Astrocyte (in vitro differentiated cells and primary cell): ENCODE measurements around the gene JAZF1. TPM values are rescaled to one million over a fixed set of nuclear protein-coding genes. Genes with fewer than 3 reads are reported as not detected.
A peak's percentile ranks its signal among the peaks of the same experiment; 100 is the strongest.

Experiments used
- DNase-seq: peaks from one replicate; pipeline ENCODE4 v3.0.0-alpha.2; 2010; ENCODE audit warnings: low read depth
- FAIRE-seq: peaks from 2 replicates; lab custom pipeline; 2011; peaks lifted over from hg19 to GRCh38; lab: Jason Lieb, UNC
- H2AFZ ChIP-seq: 2 replicates; pipeline ENCODE4 v1.6.0; 2012; ENCODE audit warnings: low read depth, low read length, inconsistent platforms
- H3K27ac ChIP-seq: 2 replicates; pipeline ENCODE4 v1.5.1; 2011; ENCODE audit warnings: low read depth, low read length, inconsistent platforms
- H3K27me3 ChIP-seq: 2 replicates; pipeline ENCODE4 v1.6.0; 2011; ENCODE audit warnings: low read length, inconsistent platforms; ENCODE audit not compliant: insufficient read depth
- H3K36me3 ChIP-seq: 2 replicates; pipeline ENCODE4 v1.5.1; 2011; ENCODE audit warnings: low read length, inconsistent platforms; ENCODE audit not compliant: insufficient read depth
- H3K4me1 ChIP-seq: 2 replicates; pipeline ENCODE4 v1.5.1; 2011; ENCODE audit warnings: low read length, inconsistent platforms; ENCODE audit not compliant: insufficient read depth
- H3K4me2 ChIP-seq: 2 replicates; pipeline ENCODE4 v1.6.0; 2012; ENCODE audit warnings: low read length, inconsistent platforms
- H3K4me3 ChIP-seq: 2 replicates; pipeline ENCODE4 v1.5.1; 2011; ENCODE audit warnings: low read depth, mild to moderate bottlenecking, low read length, inconsistent platforms; ENCODE audit not compliant: insufficient read depth
- H3K79me2 ChIP-seq: 2 replicates; pipeline ENCODE4 v1.6.0; 2012; ENCODE audit warnings: mild to moderate bottlenecking, low read length, inconsistent platforms; ENCODE audit not compliant: insufficient read depth
- H3K9ac ChIP-seq: 2 replicates; pipeline ENCODE4 v1.6.0; 2012; ENCODE audit warnings: mild to moderate bottlenecking, low read length, inconsistent platforms
- H3K9me3 ChIP-seq: 2 replicates; pipeline ENCODE4 v1.5.1; 2012; ENCODE audit warnings: low read depth, mild to moderate bottlenecking, low read length, inconsistent platforms; ENCODE audit not compliant: insufficient read depth
- H4K20me1 ChIP-seq: 2 replicates; pipeline ENCODE4 v1.6.0; 2012; ENCODE audit warnings: low read length, inconsistent platforms; ENCODE audit not compliant: insufficient read depth
- H3K27ac Mint-ChIP-seq: one replicate; pipeline ENCODE4 v1.8.0; 2021; ENCODE audit warnings: mild to moderate bottlenecking, mixed read lengths; ENCODE audit not compliant: unreplicated experiment
- H3K27me3 Mint-ChIP-seq: one replicate; pipeline ENCODE4 v1.8.0; 2021; ENCODE audit warnings: low read depth, mixed read lengths; ENCODE audit not compliant: unreplicated experiment
- H3K36me3 Mint-ChIP-seq: one replicate; pipeline ENCODE4 v1.8.0; 2021; ENCODE audit warnings: low read depth, mixed read lengths; ENCODE audit not compliant: unreplicated experiment
- H3K4me1 Mint-ChIP-seq: one replicate; pipeline ENCODE4 v1.8.0; 2021; ENCODE audit warnings: low read depth, mixed read lengths; ENCODE audit not compliant: unreplicated experiment
- H3K4me3 Mint-ChIP-seq: one replicate; pipeline ENCODE4 v1.8.0; 2021; ENCODE audit warnings: mild to moderate bottlenecking, moderate library complexity, mixed read lengths; ENCODE audit not compliant: unreplicated experiment
- H3K9me3 Mint-ChIP-seq: one replicate; pipeline ENCODE4 v1.8.0; 2021; ENCODE audit warnings: mild to moderate bottlenecking, mixed read lengths; ENCODE audit not compliant: unreplicated experiment
- EZH2 ChIP-seq: IDR thresholded peaks from 2 replicates; pipeline ENCODE4 v1.6.1; 2012; ENCODE audit warnings: mild to moderate bottlenecking, low read length, inconsistent platforms; ENCODE audit not compliant: insufficient read depth
- total RNA-seq: library from RNA; stranded (reverse); gene quantifications from 2 replicates; pipeline ENCODE4 v1.2.1, GENCODE V29; 2021
- TF ChIP-seq, protein P1 (sequence below): IDR thresholded peaks from 2 replicates; pipeline ENCODE4 v1.5.1; 2011; ENCODE audit warnings: low read depth, mild to moderate bottlenecking, inconsistent platforms, low read length, moderate library complexity; ENCODE audit not compliant: insufficient read depth

JAZF1 gene
- total RNA-seq, 1 donor from 2014 or later: 20.1 TPM

DNA sequence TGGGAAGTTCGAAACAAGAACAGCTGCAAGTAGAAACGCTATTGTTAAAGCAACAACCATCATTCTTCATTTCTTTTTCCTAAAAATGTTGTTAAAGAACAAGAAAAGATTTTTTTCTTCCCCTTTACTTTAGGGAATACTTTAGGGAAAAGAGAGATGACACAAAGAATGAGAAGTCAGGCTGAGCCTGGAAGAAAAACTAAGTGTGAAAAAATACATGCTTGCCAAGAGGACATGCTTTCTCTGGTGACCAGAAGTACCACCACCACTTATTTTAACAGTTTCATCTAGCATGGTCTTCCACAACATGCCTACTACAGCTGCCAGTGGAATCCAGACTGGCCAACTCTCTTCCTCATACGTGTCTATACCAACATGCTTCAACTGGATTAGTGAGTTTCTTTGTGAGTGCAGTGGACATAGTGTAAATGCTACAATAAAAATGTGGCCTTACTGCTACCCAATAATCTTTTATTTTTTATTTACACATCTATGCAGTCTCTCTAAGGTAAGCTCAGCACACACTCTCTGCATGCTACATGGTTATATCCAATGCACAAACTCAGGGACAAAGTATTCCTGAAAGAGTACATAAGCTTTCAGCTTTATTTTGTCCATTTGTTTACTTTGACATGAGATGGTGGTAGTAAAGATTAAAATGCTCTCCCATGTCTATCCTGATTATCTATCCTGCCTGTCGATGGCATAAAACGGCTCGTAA lies 244.4 kb downstream of the JAZF1 start:
- no peaks in the 10 kb centered on the region for H3K27me3 Mint-ChIP-seq
- Histone ChIP-seq H3K27me3 (no peaks in the 10 kb centered on the region), H3K36me3 (no peaks in the 10 kb centered on the region), H3K4me2 (no peak overlapping the region), H3K4me3 (no peak overlapping the region), H3K27ac (no peak overlapping the region), H3K9me3 (no peaks in the 10 kb centered on the region), H2AFZ (no peak overlapping the region), H3K4me1 (no peaks in the 10 kb centered on the region), H3K79me2 (no peaks in the 10 kb centered on the region), H4K20me1 (peaks cover 11% of the 10 kb centered on the region), H3K9ac (no peak overlapping the region)
- H3K9me3 Mint-ChIP-seq: no peaks in the 10 kb centered on the region
- no peaks in the 10 kb centered on the region for H3K36me3 Mint-ChIP-seq
- DNase-seq: no peak
- FAIRE-seq: peak; percentile 9
- no peak for TF ChIP-seq EZH2
- TF ChIP-seq, protein P1, sequence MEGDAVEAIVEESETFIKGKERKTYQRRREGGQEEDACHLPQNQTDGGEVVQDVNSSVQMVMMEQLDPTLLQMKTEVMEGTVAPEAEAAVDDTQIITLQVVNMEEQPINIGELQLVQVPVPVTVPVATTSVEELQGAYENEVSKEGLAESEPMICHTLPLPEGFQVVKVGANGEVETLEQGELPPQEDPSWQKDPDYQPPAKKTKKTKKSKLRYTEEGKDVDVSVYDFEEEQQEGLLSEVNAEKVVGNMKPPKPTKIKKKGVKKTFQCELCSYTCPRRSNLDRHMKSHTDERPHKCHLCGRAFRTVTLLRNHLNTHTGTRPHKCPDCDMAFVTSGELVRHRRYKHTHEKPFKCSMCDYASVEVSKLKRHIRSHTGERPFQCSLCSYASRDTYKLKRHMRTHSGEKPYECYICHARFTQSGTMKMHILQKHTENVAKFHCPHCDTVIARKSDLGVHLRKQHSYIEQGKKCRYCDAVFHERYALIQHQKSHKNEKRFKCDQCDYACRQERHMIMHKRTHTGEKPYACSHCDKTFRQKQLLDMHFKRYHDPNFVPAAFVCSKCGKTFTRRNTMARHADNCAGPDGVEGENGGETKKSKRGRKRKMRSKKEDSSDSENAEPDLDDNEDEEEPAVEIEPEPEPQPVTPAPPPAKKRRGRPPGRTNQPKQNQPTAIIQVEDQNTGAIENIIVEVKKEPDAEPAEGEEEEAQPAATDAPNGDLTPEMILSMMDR: no peak
- H3K27ac Mint-ChIP-seq: no peak overlapping the region
- H3K4me3 Mint-ChIP-seq: no peak overlapping the region
- H3K4me1 Mint-ChIP-seq: peaks cover 5% of the 10 kb centered on the region

DNA sequence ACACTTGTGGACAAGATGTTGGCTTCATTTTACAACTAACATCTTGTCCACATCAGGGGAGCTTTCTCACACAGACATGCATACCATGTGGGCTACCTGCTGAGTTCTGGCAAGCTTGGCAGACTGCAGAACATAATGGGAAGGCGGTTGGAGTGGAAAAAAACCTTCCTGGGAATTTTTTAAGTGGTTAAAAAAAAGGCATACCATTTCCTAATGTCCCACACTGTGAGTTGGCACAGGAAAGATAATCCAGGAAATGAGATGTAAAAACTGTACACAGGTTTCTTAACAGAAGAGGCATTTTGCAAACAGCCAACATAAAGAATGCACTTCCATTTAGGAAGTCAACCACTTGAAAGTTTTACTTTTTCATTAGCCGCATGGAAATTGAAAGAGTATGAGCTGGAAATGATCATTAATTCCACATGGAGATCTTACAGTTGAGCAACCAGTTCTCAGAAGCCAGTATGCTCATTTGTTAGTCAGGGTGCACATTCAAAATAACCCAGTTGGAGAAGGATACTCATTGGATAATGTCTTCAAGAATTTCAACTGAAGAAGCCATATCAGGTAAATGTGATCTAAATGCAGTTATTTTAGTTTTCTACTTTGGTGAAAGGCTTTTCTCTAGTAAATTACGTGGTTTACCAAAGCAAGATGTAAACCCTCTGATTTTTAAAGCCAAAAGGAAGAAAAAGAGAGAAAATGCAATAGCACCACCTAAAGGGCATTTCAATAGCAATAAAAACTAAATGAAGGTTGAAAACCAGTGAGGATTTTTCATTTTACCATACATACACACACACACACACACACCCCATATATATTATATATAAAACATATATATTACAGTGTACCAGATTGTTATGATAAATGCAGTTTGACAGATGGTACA lies 246.7 kb downstream of the JAZF1 start:
- no peaks in the 10 kb centered on the region for H3K27me3 Mint-ChIP-seq
- Histone ChIP-seq H3K4me2 (peak overlapping the region; percentile 26), H3K36me3 (no peaks in the 10 kb centered on the region), H3K9ac (no peak overlapping the region), H3K79me2 (no peaks in the 10 kb centered on the region), H3K27me3 (no peaks in the 10 kb centered on the region), H3K4me1 (no peaks in the 10 kb centered on the region), H2AFZ (no peak overlapping the region), H4K20me1 (peaks cover 11% of the 10 kb centered on the region), H3K27ac (no peak overlapping the region), H3K4me3 (no peak overlapping the region), H3K9me3 (no peaks in the 10 kb centered on the region)
- no peak overlapping the region for H3K27ac Mint-ChIP-seq
- no peaks in the 10 kb centered on the region for H3K36me3 Mint-ChIP-seq
- peaks cover 5% of the 10 kb centered on the region for H3K4me1 Mint-ChIP-seq
- TF ChIP-seq EZH2: no peak
- TF ChIP-seq, protein P1: peak; percentile 24
- H3K4me3 Mint-ChIP-seq: no peak overlapping the region
- peak; percentile 36 for DNase-seq
- no peaks in the 10 kb centered on the region for H3K9me3 Mint-ChIP-seq
- FAIRE-seq: peak; percentile 58
